Tibial nerve (tissue), 4 donors: ENCODE results near the gene MAMSTR.

Source experiments
- CTCF ChIP-seq, 5 experiments: fragments of 200-600 bp in 3 of 5; fragments of 450-650 bp in 2 of 5; sonication (generic) in 3 of 5; IDR thresholded peaks; one replicate each; pipeline ENCODE4 v1.5.1; 2016 to 2019; ENCODE audit warnings: antibody characterized with exemption in 5 of 5, mild to moderate bottlenecking in 3 of 5, moderate library complexity in 2 of 5
- EP300 ChIP-seq, 2 donors: sonication (generic); formaldehyde crosslinking; IDR thresholded peaks; one replicate each; pipeline ENCODE4 v1.6.1; 2017; ENCODE audit warnings: antibody characterized with exemption in 2 of 2, mild to moderate bottlenecking in 1 of 2
- POLR2A ChIP-seq, 2 donors: fragments of 450-650 bp; IDR thresholded peaks; one replicate each; pipeline ENCODE4 v1.6.1; 2017; ENCODE audit warnings: antibody characterized with exemption in 2 of 2, mild to moderate bottlenecking in 2 of 2, moderate library complexity in 2 of 2

- TF ChIP-seq CTCF (IDR thresholded peaks at IDR 0.05) (no peak), POLR2A (IDR thresholded peaks at IDR 0.05) (no peak), EP300 (IDR thresholded peaks at IDR 0.05) (no peak)
These were observed 30.1 kb downstream of the MAMSTR start for GRCh38 chr19:48689449-48689848.
